ACHN (cell line): Measurements from ENCODE around the gene CFAP65.
A peak's percentile ranks its signal among the peaks of the same experiment; 100 is the strongest.

Source experiments
- DNase-seq: peaks from one replicate; pipeline ENCODE4 v3.0.0-alpha.2; 2015
- in situ Hi-C: cut with HindIII; loops from 2 replicates; pipeline ENCODE4 v1.10.0; 2017; ENCODE audit warnings: low sequenced_read_pairs, low pct_ligation_motif_present, low pct_unique_long_range_greater_than_20kb

CFAP65 gene

DNA sequence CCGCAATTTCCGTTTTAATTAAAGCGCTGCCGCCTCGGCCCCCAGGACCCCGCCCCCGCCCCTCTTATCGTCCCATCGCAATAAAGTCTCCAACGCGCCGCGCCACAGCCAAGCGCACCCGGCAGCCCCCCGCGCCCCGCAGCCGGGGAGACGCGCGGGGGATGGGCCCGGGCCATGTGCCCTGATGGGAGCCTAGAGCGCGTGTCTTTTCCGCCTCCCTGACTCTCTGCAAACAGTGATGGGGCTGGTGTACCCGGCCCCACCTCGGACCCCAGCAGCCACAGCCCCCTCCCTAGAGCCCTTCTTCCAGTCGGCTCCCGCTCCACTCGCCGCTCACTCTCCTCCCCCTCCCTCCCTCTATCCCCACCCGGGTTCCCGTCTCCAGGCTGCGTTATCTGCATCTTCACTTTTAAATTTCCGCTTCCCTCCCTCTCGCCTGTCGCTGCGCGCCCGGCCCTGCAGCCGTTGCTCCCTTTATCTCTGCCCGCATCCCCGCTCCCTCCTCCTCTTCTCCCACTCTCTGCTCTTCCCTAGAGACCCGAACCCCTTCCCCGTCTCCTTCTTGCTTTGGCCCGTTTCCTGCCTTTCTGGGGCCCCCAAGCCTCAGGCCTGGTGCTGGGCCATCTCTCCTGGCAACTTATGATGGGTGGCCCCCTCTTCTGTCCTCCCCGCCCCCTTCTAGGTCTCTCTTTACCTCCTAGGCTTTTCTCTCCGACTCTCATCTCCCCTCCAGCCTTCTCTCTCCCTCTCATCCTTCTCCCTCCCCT is 55.8 kb downstream of the CFAP65 start:
- in situ Hi-C loops: no loop called here
- DNase-seq: no peak

DNA sequence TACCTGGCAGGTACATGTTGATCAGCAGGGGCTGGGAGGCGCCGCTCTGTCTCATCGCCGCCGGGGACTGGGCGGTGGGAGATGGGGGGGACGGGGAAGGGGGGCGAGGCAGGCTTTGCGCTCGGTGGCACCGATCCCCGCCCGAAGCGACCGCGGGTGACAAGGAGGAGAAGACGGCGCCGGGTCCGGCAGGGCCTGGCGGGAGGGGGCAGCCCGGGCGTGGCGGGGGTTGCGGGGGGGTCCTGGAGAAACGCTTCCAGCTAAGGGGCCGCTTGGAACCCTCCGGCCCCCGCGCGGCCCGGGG is 56.3 kb downstream of the CFAP65 start, which contains the start of gene FEV:
Gene FEV, minus strand, starts transcription at position 164 of the 304 bp plus-strand sequence. Its CDS starts 109 bp downstream, at position 55.
- DNase-seq: no peak
- in situ Hi-C loops: no loop called here

DNA sequence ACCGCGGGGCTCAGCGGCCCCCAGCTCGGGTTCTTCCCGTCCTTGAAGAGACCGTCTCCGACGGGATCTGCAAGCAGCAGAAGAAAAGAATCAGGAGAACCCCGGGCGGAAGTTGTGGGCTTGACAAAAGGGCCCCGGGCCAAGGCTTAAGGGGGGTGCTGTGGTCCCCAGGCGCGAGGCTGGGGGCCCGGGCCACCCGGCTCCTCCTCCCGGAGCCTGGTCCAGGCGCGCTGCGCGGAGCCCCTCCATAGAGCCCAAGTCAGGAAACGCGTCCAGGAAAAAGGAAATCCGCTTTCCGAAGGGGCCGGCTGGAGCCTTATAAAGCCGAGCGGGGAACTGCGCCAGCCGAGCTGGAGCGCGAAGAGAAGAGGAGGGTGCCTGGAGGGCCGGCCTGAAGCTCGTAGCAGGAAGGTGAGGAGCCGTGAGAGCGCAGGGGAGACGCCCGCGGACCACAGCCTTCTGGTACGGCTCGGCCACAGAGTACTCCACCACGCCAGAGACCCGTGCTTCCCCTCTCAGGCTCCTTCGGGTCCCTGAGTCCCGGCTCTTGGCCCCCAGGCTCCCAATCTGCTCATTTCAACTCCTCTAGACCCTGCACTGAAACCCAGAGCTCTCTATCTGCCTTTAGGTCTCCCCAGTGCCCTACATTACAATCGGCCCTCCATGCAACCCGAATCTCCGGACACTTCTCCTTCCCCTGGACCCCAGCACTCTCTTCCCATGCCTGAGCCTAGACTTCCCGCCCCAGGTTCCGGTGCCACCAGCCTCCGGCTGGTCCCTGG is 56.9 kb downstream of the CFAP65 start:
- in situ Hi-C loops: no loop called here
- no peak for DNase-seq

DNA sequence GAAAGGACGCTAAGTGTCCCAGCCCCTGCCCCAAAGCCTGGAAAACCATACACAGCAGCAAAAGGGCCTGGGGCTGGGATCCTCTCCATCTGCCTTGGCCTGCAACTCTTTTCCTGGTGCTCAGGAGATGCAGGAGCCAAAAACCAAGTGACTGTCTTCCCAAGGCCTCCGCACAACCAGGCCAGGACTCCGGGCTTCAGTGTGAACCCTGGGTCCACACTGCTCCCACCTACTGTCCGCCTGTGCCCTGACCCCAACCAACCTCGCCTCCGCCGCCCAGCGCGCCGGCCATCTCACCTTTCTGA is 57.4 kb downstream of the CFAP65 start:
- in situ Hi-C loops: no loop called here
- no peak for DNase-seq

DNA sequence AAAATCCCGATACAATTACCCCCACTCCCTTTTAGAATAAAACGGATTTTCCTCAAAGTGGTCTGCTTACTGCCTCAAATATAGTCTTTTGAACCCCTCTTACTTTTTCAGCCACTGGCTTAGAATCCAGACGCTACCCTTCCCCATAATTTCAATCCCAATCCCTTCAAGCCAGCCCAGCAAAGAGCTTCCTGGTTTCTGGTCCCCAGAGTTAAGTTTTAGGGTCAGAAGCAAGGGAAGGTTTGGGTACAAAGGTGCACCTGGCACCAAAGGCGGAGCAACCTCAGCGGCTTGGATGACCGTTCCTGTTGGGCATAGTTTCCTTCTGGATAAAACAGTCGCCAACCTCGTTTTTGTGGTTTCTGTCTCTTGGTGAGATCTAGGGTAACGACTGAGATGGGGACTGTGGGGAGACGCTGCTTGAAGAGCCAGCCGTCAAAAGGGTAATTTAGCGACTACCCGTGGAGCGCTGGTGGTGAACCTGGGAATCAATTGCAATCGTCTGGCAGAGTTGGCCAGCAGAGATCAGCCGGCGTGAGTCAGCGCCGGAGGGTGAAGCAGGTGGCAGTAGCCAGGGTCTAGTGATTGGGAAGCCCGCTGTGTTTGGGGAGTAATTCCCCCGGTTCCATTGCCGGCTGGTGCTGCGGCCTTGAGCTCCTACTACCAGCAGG is 57.9 kb downstream of the CFAP65 start:
- no peak for DNase-seq
- in situ Hi-C loops: no loop called here

DNA sequence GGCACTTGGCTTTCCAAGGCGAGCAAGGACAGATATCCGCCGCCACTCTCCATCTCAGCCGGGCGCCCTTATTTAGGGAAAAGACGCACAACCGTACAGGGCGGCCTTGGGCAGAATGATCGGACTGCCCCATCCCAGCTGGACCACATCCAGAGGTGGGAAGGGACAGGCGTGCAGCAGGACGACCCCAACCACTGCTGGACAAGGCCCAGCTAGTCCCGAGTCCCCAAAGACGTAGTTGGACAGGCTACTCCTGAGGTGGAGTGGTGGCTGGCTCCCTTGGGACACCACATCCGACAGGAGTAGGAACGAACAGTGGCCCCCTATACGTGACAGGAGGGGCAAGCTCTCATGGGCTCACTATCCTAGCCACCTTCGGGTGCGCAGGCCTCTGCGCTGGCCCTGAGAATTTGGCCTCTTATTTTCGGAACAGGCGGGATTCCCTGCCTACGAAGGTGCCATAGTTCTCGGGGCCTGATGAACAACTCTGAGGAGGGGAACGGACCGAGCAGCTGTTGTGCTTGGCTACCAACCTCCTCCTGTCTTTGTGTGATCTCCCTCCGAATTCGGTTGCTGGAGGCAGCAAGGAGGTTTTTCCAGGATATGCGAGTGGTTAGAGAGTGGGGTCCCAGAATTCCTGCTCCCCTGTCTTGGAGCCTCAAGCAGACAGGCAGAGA is 58.6 kb downstream of the CFAP65 start:
- no peak for DNase-seq
- in situ Hi-C loops: no loop called here

DNA sequence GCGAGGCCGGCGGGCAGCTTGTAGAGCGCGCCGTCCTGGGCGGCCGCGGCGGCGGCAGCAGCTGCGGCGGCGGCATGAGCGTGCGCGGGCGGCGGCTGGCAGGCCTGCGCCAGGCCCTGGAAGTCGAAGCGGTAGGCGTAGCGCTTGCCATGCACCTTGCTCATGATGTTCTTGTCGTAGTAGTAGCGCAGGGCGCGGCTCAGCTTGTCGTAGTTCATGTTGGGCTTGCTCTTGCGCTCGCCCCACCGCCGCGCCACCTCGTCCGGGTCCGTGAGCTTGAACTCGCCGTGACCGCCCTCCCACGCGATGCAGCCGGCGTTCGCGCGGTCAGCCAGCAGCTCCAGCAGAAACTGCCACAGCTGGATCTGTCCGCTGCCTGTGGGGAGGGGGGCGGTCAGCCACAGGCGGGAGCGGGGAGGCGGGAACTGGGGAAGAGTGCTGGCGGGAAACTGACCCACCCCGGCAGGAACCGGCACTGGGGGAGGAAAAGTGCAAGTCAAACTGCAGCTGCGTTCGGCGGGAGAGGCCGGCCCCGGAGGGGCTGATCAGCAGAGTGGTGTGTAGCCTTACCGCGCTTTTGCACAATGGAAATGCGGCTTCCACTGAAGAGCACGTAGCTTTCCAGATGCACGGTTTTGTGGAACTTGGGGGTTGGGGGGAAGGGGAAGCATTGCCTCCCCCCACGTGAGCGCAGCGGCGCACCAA is 59.3 kb downstream of the CFAP65 start:
- peak; percentile 28 for DNase-seq
- in situ Hi-C loops: no loop called here

DNA sequence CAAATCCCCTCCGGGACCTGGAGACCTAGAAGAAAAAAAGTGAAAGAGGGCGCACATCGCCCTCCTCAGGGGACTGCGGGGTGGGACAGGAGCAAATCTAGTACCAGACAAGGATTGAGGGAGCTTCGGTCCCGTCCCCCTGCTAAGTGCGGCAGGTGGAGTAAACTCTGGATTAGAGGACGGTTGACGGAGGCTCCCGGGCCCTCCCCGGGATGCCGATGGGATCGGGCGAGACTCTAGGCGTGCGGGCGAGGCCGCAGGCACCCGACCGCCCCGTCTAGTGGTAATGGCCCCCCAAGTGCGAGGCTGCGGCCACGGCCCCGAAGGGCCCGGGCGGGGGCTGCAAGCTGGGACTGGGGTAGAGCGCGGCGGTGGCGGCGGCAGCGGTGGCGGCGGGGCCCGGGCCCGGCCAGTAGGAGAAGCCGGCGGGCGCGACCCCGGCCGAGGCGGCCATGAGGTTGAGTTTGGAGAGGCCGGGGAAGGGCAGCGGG is 59.9 kb downstream of the CFAP65 start:
- DNase-seq: peak; percentile 21
- in situ Hi-C loops: no loop called here

DNA sequence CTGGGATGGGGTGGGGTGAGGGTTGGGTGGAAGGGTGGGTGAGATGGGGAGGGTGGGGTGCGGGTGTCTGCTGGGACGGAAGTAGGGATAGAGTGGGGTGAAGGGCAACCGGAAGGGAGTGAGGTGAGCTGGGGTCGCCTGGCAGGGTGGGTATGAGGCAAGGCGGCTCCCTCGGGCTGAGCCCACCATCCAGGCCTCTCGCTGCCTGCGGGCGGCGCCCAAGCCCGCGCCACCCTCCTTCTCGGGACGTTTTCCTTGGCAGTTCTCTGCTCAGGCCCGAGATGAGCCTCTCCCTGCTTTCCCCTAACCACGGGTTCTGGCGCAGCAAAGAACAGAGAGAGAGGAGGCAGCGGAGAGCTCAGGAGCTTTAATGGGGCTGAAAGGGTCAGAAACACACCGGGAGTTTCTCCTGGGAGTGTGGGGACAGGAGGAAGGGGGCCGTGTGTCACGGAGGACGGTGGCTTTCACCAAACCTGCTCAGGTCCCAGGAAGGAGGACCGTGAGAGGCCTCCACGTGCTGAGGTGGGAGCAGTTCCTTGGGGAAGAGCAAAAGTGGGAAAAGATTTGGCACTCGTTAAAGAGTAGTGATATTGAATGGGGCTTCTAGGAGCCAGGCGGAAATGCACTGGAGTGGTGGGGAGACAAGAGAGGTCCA is 60.5 kb downstream of the CFAP65 start:
- in situ Hi-C loops: no loop called here

DNA sequence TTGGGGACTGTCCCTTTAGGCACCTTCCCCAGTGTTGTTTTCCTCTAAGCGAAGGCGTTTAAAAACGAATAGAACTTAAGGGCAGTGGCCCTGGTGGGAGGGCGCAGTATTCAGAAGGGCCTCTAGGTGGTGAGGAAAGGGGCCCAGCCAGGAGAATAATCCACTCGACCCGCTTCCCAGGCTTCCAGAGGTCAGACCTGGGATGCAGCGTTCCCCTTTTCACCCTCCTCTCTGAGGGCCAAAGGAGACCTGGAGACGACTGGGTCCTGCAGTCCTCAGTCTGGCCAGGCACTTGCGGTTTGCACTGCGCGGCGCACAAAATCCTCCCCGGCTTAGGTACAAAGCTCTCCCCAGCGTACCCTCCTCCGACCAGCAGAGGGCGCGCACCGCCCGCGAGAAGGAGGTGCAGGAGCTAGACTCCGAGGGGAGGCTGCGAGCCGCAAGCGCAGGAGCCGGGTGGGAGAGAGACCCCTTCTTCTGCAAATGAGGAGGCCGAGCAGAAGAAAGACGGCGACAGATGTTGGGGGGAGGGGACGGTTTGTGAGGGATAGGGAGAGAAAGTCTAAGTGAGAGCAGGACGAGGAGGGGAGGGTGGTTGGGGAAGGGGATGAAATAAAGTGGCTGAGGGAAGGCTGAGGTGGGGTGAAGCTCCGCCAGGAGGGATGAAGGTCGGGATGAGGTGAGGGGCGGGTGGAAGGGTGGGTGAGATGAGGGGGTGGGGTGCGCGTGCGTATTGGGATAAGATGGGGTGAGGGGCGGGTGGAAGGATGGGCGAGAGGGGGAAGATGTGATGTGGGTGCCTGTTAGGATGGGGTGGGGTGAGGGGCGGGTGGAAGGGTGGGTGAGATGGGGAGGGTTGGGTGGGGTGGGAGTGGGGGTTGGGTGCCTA is 61.2 kb downstream of the CFAP65 start:
- in situ Hi-C loops: no loop called here
- peak; percentile 89 for DNase-seq

More for the DNA sequence above, 60.5 kb downstream of the CFAP65 start:
- peak; percentile 36 for DNase-seq

DNA sequence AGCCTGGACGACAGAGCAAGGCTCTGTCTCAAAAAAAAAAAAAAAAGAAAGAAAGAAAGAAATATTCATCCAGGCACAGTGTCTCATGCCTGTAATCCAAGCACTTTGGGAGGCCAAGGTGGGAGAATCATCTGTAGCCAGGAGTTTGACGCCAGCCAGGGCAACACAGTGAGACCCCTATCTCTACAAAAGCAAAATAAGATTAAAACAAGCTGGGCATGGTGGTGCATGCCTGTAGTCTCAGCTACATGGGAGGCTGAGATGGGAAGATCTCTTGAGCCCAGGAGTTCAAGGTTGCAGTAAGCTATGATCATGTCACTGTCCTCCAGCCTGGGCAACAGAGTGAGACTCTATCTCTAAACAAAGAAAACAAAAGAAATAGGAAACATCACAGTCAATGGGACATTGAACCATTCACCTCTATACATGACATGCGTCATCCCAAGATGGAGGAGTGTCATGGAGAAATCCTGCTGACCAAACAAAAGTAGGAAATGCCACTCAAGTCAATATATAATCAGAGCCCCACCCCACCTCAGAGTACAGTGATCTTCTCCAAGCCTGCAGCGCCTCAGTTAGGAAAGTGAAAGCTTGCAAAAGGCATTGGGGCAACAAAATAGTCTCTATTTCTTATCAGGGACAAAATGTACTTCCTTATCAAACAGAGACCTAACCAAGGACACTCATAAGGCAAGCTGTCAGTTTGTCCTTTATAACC is 66.1 kb downstream of the CFAP65 start:
- in situ Hi-C loops: no loop called here
- DNase-seq: no peak

DNA sequence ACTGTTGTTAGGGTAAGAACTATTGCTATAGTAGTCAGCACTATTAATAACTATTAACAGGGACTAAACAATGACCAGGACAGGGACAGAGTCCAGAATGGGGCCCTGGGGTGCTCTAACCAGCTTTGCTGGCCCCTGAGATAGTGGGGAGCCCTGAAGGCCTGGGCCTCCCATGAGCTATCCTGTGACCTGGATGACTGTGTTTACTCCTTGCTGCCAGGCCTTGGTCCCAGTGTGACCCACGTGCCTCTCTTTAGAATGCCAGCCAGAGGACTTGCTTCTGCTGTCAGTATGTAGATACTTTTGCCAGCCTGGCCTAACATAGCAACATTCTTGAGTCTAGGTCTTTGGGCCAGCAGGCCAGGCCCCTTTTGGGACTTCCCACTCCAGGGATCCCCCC is 70.4 kb downstream of the CFAP65 start:
- in situ Hi-C loops: no loop called here

DNA sequence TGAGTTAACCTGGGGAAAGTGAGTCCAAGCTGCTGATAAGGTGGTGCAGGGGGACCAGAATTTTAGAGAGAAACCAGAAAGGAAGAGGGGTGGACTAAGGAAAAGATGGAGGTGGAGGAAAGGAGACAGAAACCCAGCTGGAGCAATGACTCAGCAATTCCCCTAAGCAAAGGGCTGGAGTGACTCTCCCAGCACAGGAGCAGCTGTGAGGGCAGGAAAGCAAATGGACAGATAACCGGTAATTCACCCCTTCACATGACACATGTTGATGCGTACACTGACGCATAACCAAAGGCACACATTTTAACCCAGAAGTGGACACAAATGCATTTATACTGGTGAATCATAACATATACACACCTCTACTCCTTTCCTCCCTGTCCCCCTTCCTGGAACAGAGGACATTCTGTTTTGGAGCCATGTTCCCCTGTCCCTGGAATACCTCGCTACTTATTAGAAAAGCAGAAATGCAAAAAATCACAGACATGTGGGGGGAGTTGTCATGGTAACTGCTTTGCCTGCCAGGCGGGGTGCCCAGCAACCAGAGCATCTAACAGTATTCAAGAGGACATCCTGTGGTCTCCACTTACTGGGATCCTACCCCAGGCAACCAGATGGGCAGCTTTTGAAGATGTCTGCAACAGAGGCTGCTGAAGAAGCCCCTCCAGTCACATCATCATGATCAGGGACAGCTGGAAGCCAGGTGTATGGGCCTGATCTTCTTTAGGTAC is 77.1 kb downstream of the CFAP65 start:
- in situ Hi-C loops: no loop called here
- peak; percentile 81 for DNase-seq

More for the DNA sequence above, 70.4 kb downstream of the CFAP65 start:
- no peak for DNase-seq

DNA sequence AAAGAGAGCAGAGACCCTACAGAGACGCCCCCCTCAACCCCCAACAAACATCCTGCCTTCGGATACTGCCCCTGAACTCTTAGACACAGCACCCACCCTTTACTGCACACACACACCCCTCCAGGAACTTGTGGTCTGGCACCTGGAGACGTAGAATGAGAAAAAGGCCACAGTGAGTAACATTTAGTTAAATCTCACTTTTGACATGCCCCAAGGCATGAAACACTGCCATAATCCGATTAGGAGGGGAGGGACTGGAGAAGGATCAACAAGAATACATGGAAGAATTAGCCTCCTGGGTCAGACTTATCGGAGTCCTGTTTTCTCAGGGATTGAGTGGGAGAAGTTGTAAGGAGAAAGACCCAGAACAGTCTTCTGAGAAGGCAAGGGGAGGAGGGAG is 77.7 kb downstream of the CFAP65 start:
- in situ Hi-C loops: no loop called here
- DNase-seq: no peak

DNA sequence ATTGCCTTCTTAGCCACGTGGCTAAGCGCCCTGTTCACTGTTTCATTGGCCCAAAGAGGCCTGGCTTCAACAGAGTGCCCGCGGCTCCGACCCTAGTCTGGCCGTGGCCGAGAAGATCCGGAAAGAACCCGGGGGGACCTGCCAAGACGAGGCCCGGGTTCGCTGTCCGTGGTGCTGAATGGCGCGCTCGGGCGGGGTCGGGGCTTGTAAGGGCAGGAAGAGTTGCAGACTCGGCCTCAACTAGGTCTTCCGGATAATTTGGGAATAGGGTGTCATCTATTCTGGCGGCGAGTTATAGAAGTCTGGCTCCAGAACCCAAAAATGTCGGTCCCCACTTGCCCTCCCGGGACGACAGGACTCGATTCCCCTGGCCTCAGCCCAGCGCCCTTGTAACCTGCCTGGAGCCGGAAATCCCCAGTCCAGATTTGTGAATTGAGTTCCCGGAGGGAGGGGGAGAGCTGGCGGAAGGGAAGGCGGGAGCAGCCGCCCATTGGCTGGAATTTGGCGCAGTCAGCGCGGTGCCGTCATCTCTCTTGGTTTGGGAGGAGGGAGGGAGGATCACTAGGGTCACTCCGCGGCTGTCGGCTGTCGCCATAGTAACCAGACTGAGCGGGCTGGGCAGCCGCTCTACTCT is 78.3 kb downstream of the CFAP65 start:
- peak; percentile 97 for DNase-seq
- in situ Hi-C loops: no loop called here
